Measurements from ENCODE around the gene DSC1. TPM values are rescaled to one million over a fixed set of nuclear protein-coding genes. Genes with fewer than 3 reads are reported as not detected.

The DSC1 gene
- total and polyA plus RNA-seq, 4 donors, result 0.09 TPM; not detected in 3

DNA sequence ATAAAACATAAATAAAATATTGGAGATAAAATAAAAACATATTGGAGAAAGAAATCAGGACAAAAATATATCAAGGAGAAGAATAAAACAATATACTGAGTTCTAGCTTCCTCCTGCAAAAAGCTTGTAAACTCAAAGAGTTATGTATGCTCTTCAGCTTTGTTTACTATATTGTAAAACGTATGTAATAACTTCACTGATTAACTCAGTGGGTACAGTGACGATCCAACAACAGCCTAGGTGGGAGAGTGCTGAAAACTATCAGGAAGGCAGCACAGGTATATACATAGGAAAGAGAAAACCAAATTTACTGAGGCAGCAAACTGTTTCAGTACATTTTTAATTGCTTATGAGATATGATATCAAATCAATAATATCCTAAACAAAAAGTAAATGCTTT is 68.8 kb downstream of the DSC1 start:
- no peak overlapping the region for H3K27ac ChIP-seq (ENCODE audit: low read depth in 1 of 2, low read length in 1 of 2)
- no peak overlapping the region for H3K9ac ChIP-seq (ENCODE audit: insufficient read depth in 1 of 2, low read length in 2 of 2)
- peaks cover 0 to 5% (median 0%) of the 10 kb centered on the region in 5 donors for H3K4me1 ChIP-seq (ENCODE audit: control insufficient read depth in 5 of 5, insufficient read depth in 5 of 5, low read length in 5 of 5)
- peaks cover 0 to under 1% (median 0%) of the 10 kb centered on the region in 3 donors for H3K27me3 ChIP-seq (ENCODE audit: control insufficient read depth in 3 of 3, insufficient read depth in 3 of 3, low read length in 2 of 3)
- peaks cover 0 to 6% (median under 1%) of the 10 kb centered on the region in 4 donors for H3K36me3 ChIP-seq (ENCODE audit: control insufficient read depth in 4 of 4, insufficient read depth in 4 of 4, low read length in 4 of 4)
- ATAC-seq (ENCODE audit: insufficient read depth, low FRiP score), result no peak
- DNase-seq, result no peak
- H3K9me3 ChIP-seq (ENCODE audit: control insufficient read depth in 4 of 4, insufficient read depth in 3 of 4, low read length in 3 of 4), result no peaks in the 10 kb centered on the region
- TF ChIP-seq, protein P1, sequence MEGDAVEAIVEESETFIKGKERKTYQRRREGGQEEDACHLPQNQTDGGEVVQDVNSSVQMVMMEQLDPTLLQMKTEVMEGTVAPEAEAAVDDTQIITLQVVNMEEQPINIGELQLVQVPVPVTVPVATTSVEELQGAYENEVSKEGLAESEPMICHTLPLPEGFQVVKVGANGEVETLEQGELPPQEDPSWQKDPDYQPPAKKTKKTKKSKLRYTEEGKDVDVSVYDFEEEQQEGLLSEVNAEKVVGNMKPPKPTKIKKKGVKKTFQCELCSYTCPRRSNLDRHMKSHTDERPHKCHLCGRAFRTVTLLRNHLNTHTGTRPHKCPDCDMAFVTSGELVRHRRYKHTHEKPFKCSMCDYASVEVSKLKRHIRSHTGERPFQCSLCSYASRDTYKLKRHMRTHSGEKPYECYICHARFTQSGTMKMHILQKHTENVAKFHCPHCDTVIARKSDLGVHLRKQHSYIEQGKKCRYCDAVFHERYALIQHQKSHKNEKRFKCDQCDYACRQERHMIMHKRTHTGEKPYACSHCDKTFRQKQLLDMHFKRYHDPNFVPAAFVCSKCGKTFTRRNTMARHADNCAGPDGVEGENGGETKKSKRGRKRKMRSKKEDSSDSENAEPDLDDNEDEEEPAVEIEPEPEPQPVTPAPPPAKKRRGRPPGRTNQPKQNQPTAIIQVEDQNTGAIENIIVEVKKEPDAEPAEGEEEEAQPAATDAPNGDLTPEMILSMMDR (IDR thresholded peaks at IDR 0.05; ENCODE audit: control extremely low read depth, extremely low read depth), result no peak
- H3K4me3 ChIP-seq, result no peak overlapping the region
- WGBS, 2 donors, result 72 to 76% methylated on average over 2 of the region's 2 CpGs

DNA sequence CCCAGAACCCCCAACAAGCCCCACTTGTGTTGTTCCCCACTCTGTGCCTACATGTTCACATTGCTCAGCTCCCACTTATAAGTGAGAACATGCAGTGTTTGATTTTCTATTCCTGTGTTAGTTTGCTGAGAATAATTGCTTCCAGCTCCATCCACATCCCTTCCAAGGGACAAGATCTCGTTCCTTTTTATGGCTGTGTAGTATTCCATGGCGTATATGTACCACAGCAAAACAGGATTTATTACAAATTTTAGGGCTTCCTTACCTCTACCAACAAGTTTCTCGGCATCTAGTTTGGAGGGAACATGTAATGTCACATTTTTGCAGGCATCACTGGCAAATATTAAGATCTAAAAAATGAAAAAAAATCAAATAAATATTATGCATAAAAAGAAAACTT is 69.4 kb downstream of the DSC1 start:
- H3K9me3 ChIP-seq (ENCODE audit: control insufficient read depth in 4 of 4, insufficient read depth in 3 of 4, low read length in 3 of 4), result no peaks in the 10 kb centered on the region
- peaks cover 0 to 5% (median 0%) of the 10 kb centered on the region in 5 donors for H3K4me1 ChIP-seq (ENCODE audit: control insufficient read depth in 5 of 5, insufficient read depth in 5 of 5, low read length in 5 of 5)
- no peak overlapping the region for H3K27ac ChIP-seq (ENCODE audit: low read depth in 1 of 2, low read length in 1 of 2)
- H3K9ac ChIP-seq (ENCODE audit: insufficient read depth in 1 of 2, low read length in 2 of 2), result no peak overlapping the region
- DNase-seq (no peak), ATAC-seq (ENCODE audit: insufficient read depth, low FRiP score) (no peak)
- no peaks in the 10 kb centered on the region for H3K27me3 ChIP-seq (ENCODE audit: control insufficient read depth in 3 of 3, insufficient read depth in 3 of 3, low read length in 2 of 3)
- no peak overlapping the region for H3K4me3 ChIP-seq
- peaks cover 0 to 6% (median under 1%) of the 10 kb centered on the region in 4 donors for H3K36me3 ChIP-seq (ENCODE audit: control insufficient read depth in 4 of 4, insufficient read depth in 4 of 4, low read length in 4 of 4)
- WGBS, 2 donors, result 92 to 95% methylated on average over 3 of the region's 3 CpGs
- TF ChIP-seq, protein P1 (IDR thresholded peaks at IDR 0.05; ENCODE audit: control extremely low read depth, extremely low read depth), result no peak

DNA sequence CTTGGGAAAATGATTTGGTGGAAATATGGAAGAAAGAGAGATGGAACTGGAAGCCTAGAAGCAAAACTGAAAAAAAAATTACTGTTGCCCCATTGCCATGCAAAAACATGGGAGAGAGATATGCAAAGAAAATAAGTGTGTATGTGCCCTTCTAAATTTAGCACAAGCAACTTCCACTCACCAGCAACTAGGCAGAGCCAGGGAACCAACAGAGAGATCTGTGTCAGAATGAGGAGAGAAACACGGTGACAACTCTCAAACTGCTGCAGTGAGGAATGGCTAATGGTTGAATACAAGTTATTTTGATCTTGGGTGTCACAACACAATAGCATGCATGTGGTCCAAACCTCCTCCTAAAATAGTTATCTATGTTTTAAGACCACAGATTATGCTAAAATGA is 71.3 kb downstream of the DSC1 start:
- WGBS, 2 donors, result 77 to 83% methylated on average over 1 of the region's 1 CpG
- TF ChIP-seq, protein P1 (IDR thresholded peaks at IDR 0.05; ENCODE audit: control extremely low read depth, extremely low read depth), result no peak
- no peak overlapping the region for H3K4me3 ChIP-seq
- DNase-seq (no peak), ATAC-seq (ENCODE audit: insufficient read depth, low FRiP score) (no peak)
- H3K27ac ChIP-seq (ENCODE audit: low read depth in 1 of 2, low read length in 1 of 2), result peak overlapping the region in 1 of 2 donors; percentile 50
- peaks cover 0 to 8% (median under 1%) of the 10 kb centered on the region in 4 donors for H3K36me3 ChIP-seq (ENCODE audit: control insufficient read depth in 4 of 4, insufficient read depth in 4 of 4, low read length in 4 of 4)
- no peaks in the 10 kb centered on the region for H3K9me3 ChIP-seq (ENCODE audit: control insufficient read depth in 4 of 4, insufficient read depth in 3 of 4, low read length in 3 of 4)
- no peak overlapping the region for H3K9ac ChIP-seq (ENCODE audit: insufficient read depth in 1 of 2, low read length in 2 of 2)
- H3K4me1 ChIP-seq (ENCODE audit: control insufficient read depth in 5 of 5, insufficient read depth in 5 of 5, low read length in 5 of 5), result peaks cover 0 to 5% (median 0%) of the 10 kb centered on the region in 5 donors
- H3K27me3 ChIP-seq (ENCODE audit: control insufficient read depth in 3 of 3, insufficient read depth in 3 of 3, low read length in 2 of 3), result no peaks in the 10 kb centered on the region

DNA sequence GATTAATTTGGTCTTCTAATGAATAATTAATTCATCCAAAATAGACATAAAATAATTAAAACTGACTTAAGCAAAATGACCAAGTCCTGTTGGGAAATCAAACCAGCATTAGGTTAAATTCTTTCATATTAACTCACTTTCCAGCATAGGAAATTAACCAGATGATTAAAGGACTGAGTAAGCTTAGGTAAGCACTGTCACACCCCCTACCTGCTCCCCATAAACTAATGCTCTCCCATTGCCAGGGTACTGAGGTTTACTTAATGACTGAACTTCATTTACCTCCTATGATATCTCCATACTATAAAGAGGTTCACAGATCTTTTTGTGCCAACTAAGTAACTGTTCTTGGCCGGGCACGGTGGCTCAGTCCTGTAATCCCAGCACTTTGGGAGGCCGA is 74.1 kb downstream of the DSC1 start:
- no peak overlapping the region for H3K27ac ChIP-seq (ENCODE audit: low read depth in 1 of 2, low read length in 1 of 2)
- WGBS, 2 donors, result 96% methylated on average over 3 of the region's 3 CpGs
- ATAC-seq (ENCODE audit: insufficient read depth, low FRiP score), result no peak
- TF ChIP-seq, protein P1 (IDR thresholded peaks at IDR 0.05; ENCODE audit: control extremely low read depth, extremely low read depth), result no peak
- DNase-seq, result no peak
- peaks cover 0 to 3% (median 0%) of the 10 kb centered on the region in 5 donors for H3K4me1 ChIP-seq (ENCODE audit: control insufficient read depth in 5 of 5, insufficient read depth in 5 of 5, low read length in 5 of 5)
- no peaks in the 10 kb centered on the region for H3K27me3 ChIP-seq (ENCODE audit: control insufficient read depth in 3 of 3, insufficient read depth in 3 of 3, low read length in 2 of 3)
- H3K9me3 ChIP-seq (ENCODE audit: control insufficient read depth in 4 of 4, insufficient read depth in 3 of 4, low read length in 3 of 4), result no peaks in the 10 kb centered on the region
- no peak overlapping the region for H3K4me3 ChIP-seq
- H3K9ac ChIP-seq (ENCODE audit: insufficient read depth in 1 of 2, low read length in 2 of 2), result no peak overlapping the region
- H3K36me3 ChIP-seq (ENCODE audit: control insufficient read depth in 4 of 4, insufficient read depth in 4 of 4, low read length in 4 of 4), result peaks cover 0 to 8% (median under 1%) of the 10 kb centered on the region in 4 donors

All from lung (tissue), 12 donors.